OCI-LY7 (cell line): ENCODE results near the gene PRPF40B.

Experiments
- CTCF ChIP-seq: fragments of 200-600 bp; sonication (generic); conservative IDR thresholded peaks from 2 replicates; pipeline ENCODE4 v1.5.1; 2014; ENCODE audit warnings: mild to moderate bottlenecking, antibody characterized with exemption, low read length, moderate library complexity, mixed read lengths
- EZH2phosphoT487 ChIP-seq: fragments of 200-600 bp; sonication (generic); IDR thresholded peaks from 2 replicates; pipeline ENCODE4 v1.6.1; 2018; ENCODE audit warnings: low read depth, borderline replicate concordance, mild to moderate bottlenecking, mixed run types, antibody characterized with exemption, low read length, moderate library complexity, mixed read lengths

GRCh38 chr12:49644620-49644994, 21.2 kb downstream of the PRPF40B start:
- peak; percentile 99 for TF ChIP-seq CTCF
- no peak for TF ChIP-seq EZH2phosphoT487
